ENCODE data around the gene CRTAP. TPM values are rescaled to one million over a fixed set of nuclear protein-coding genes. Genes with fewer than 3 reads are reported as not detected.
A peak's percentile ranks its signal among the peaks of the same experiment; 100 is the strongest.

CRTAP gene
- total and polyA plus RNA-seq, 2 of the 13 experiments (the other 11 are each of a cell fraction or from before 2014, with no cell fraction given) = 54.2 to 119 TPM

GRCh38 chr3:33113772-33114621 is at the start of gene CRTAP (continued):
- TF ChIP-seq ZBTB40 (IDR thresholded peaks at IDR 0.05) (no peak), ZBTB40 (CRISPR knock-in tag; IDR thresholded peaks at IDR 0.05) (peak; percentile 79; the same call in 1 of the 2 replicates), RBAK (CRISPR knock-in tag; IDR thresholded peaks at IDR 0.05) (no peak), MTF1 (CRISPR knock-in tag; IDR thresholded peaks at IDR 0.05) (no peak), ZSCAN20 (CRISPR knock-in tag; IDR thresholded peaks at IDR 0.05; ENCODE audit: borderline replicate concordance) (no peak), LRRFIP1 (CRISPR knock-in tag; conservative IDR thresholded peaks at IDR 0.05) (no peak), ZFP37 (CRISPR knock-in tag; IDR thresholded peaks at IDR 0.05; ENCODE audit: borderline replicate concordance) (no peak), KAT7 (CRISPR knock-in tag; IDR thresholded peaks at IDR 0.05; ENCODE audit: borderline replicate concordance) (peak; percentile 82; the same call in 1 of the 2 replicates), ZFP62 (CRISPR knock-in tag; IDR thresholded peaks at IDR 0.05) (no peak), GATAD2A (CRISPR knock-in tag; IDR thresholded peaks at IDR 0.05) (no peak), AGO2 (optimal IDR thresholded peaks at IDR 0.05; ENCODE audit: low read depth, low read length) (peak; percentile 72), ZNF546 (CRISPR knock-in tag; conservative IDR thresholded peaks at IDR 0.05) (peak; percentile 95)

Data from HepG2 (cell line).